ENCODE results near the gene CALHM1. TPM values are rescaled to one million over a fixed set of nuclear protein-coding genes. Genes with fewer than 3 reads are reported as not detected.

The CALHM1 gene, protein sequence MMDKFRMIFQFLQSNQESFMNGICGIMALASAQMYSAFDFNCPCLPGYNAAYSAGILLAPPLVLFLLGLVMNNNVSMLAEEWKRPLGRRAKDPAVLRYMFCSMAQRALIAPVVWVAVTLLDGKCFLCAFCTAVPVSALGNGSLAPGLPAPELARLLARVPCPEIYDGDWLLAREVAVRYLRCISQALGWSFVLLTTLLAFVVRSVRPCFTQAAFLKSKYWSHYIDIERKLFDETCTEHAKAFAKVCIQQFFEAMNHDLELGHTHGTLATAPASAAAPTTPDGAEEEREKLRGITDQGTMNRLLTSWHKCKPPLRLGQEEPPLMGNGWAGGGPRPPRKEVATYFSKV
- 0.93 TPM in 1 of 2 replicates, not detected in the other for total RNA-seq (2014; rRNA removed; shearing (Covaris generic))
- polyA plus RNA-seq (2016; fragmentation: Nextera tagmentation; extraction: Ambion mirVana) = 0.11 and 0.16 TPM in 2 replicates
- long read RNA-seq = 0 reads

DNA sequence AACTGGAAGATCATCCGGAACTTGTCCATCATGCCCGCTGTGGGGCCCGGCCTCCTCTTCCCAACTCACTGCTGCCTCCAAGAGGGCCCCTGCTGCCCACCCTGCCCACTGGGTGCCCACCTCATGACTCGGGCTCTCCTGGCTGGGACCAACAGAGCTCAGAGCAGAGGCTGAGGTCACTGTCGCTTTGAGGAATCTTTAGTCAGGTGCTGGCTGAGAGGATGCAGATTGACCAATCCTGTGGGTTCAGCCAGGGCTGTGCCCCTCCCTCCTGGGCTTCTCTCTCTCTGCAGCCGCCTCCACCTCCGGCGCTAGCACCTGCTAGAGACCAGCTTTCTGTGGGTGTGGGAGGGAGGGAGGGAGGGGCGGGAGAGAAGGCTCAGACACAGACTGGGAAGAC, at the start of gene CALHM1:
Gene CALHM1, minus strand, starts transcription at position 181 of the 400 bp plus-strand sequence. Its CDS starts 149 bp downstream, at position 32.
- Histone ChIP-seq H3K36me3 (ENCODE audit: insufficient read depth) (no peaks in the 10 kb centered on the region), H3K27ac (ENCODE audit: low read depth) (no peak within 1 kb of the TSS), H3K79me2 (replicated peaks; ENCODE audit: insufficient read depth) (no peaks in the 10 kb centered on the region), H4K20me1 (replicated peaks; ENCODE audit: insufficient read depth) (no peaks in the 10 kb centered on the region), H3K4me2 (no peak within 1 kb of the TSS), H2AFZ (0 out of 2 replicates have a peak within 1 kb of the TSS, but pooled peaks have one; percentile 76), H3K9me2 (ENCODE audit: insufficient read depth) (no peaks in the 10 kb centered on the region), H3F3A (replicated peaks; ENCODE audit: low read depth) (no peaks in the 10 kb centered on the region), H3K4me3 (no peak within 1 kb of the TSS), H3K27me3 (ENCODE audit: insufficient read depth) (no peaks in the 10 kb centered on the region), H3K4me1 (ENCODE audit: insufficient read depth) (no peaks in the 10 kb centered on the region)
- DNase-seq (ENCODE audit: low spot score) (peak; percentile 76), ATAC-seq (peak; percentile 95)
- Mint-ChIP-seq H3K4me1 (peaks cover 6% of the 10 kb centered on the region), H3K27me3 (ENCODE audit: insufficient read depth, low read depth, poor library complexity) (peaks cover 19% of the 10 kb centered on the region), H3K27ac (no peak within 1 kb of the TSS), H3K9me3 (no peaks in the 10 kb centered on the region; the same call in 2 of the 3 replicates), H3K4me3 (no peak within 1 kb of the TSS), H3K36me3 (ENCODE audit: low read depth) (no peaks in the 10 kb centered on the region; the same call in 2 of the 3 replicates)
- TF ChIP-seq ZNF331 (CRISPR knock-in tag; IDR thresholded peaks at IDR 0.05; ENCODE audit: low read depth) (no peak), ZNF114 (CRISPR knock-in tag; IDR thresholded peaks at IDR 0.05) (no peak), POLR2AphosphoS5 (IDR thresholded peaks at IDR 0.05; ENCODE audit: low read depth) (no peak), JUNB (IDR thresholded peaks at IDR 0.05; ENCODE audit: unreplicated experiment) (no peak), NANOG (IDR thresholded peaks at IDR 0.05; ENCODE audit: borderline replicate concordance) (no peak), EZH2phosphoT487 (IDR thresholded peaks at IDR 0.05; ENCODE audit: unreplicated experiment) (no peak), CREB1 (CRISPR knock-in tag; IDR thresholded peaks at IDR 0.05; ENCODE audit: low read depth) (no peak), STAT1 (IDR thresholded peaks at IDR 0.05; ENCODE audit: unreplicated experiment) (no peak), EZH2 (IDR thresholded peaks at IDR 0.05; ENCODE audit: low read depth, unreplicated experiment) (no peak)
- TF ChIP-seq, protein P1, sequence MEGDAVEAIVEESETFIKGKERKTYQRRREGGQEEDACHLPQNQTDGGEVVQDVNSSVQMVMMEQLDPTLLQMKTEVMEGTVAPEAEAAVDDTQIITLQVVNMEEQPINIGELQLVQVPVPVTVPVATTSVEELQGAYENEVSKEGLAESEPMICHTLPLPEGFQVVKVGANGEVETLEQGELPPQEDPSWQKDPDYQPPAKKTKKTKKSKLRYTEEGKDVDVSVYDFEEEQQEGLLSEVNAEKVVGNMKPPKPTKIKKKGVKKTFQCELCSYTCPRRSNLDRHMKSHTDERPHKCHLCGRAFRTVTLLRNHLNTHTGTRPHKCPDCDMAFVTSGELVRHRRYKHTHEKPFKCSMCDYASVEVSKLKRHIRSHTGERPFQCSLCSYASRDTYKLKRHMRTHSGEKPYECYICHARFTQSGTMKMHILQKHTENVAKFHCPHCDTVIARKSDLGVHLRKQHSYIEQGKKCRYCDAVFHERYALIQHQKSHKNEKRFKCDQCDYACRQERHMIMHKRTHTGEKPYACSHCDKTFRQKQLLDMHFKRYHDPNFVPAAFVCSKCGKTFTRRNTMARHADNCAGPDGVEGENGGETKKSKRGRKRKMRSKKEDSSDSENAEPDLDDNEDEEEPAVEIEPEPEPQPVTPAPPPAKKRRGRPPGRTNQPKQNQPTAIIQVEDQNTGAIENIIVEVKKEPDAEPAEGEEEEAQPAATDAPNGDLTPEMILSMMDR (conservative IDR thresholded peaks at IDR 0.05; ENCODE audit: low read depth in 2 of 2) = no peak
- TF ChIP-seq, protein P2, sequence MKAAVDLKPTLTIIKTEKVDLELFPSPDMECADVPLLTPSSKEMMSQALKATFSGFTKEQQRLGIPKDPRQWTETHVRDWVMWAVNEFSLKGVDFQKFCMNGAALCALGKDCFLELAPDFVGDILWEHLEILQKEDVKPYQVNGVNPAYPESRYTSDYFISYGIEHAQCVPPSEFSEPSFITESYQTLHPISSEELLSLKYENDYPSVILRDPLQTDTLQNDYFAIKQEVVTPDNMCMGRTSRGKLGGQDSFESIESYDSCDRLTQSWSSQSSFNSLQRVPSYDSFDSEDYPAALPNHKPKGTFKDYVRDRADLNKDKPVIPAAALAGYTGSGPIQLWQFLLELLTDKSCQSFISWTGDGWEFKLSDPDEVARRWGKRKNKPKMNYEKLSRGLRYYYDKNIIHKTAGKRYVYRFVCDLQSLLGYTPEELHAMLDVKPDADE (IDR thresholded peaks at IDR 0.05) = no peak
- TF ChIP-seq, protein P3, sequence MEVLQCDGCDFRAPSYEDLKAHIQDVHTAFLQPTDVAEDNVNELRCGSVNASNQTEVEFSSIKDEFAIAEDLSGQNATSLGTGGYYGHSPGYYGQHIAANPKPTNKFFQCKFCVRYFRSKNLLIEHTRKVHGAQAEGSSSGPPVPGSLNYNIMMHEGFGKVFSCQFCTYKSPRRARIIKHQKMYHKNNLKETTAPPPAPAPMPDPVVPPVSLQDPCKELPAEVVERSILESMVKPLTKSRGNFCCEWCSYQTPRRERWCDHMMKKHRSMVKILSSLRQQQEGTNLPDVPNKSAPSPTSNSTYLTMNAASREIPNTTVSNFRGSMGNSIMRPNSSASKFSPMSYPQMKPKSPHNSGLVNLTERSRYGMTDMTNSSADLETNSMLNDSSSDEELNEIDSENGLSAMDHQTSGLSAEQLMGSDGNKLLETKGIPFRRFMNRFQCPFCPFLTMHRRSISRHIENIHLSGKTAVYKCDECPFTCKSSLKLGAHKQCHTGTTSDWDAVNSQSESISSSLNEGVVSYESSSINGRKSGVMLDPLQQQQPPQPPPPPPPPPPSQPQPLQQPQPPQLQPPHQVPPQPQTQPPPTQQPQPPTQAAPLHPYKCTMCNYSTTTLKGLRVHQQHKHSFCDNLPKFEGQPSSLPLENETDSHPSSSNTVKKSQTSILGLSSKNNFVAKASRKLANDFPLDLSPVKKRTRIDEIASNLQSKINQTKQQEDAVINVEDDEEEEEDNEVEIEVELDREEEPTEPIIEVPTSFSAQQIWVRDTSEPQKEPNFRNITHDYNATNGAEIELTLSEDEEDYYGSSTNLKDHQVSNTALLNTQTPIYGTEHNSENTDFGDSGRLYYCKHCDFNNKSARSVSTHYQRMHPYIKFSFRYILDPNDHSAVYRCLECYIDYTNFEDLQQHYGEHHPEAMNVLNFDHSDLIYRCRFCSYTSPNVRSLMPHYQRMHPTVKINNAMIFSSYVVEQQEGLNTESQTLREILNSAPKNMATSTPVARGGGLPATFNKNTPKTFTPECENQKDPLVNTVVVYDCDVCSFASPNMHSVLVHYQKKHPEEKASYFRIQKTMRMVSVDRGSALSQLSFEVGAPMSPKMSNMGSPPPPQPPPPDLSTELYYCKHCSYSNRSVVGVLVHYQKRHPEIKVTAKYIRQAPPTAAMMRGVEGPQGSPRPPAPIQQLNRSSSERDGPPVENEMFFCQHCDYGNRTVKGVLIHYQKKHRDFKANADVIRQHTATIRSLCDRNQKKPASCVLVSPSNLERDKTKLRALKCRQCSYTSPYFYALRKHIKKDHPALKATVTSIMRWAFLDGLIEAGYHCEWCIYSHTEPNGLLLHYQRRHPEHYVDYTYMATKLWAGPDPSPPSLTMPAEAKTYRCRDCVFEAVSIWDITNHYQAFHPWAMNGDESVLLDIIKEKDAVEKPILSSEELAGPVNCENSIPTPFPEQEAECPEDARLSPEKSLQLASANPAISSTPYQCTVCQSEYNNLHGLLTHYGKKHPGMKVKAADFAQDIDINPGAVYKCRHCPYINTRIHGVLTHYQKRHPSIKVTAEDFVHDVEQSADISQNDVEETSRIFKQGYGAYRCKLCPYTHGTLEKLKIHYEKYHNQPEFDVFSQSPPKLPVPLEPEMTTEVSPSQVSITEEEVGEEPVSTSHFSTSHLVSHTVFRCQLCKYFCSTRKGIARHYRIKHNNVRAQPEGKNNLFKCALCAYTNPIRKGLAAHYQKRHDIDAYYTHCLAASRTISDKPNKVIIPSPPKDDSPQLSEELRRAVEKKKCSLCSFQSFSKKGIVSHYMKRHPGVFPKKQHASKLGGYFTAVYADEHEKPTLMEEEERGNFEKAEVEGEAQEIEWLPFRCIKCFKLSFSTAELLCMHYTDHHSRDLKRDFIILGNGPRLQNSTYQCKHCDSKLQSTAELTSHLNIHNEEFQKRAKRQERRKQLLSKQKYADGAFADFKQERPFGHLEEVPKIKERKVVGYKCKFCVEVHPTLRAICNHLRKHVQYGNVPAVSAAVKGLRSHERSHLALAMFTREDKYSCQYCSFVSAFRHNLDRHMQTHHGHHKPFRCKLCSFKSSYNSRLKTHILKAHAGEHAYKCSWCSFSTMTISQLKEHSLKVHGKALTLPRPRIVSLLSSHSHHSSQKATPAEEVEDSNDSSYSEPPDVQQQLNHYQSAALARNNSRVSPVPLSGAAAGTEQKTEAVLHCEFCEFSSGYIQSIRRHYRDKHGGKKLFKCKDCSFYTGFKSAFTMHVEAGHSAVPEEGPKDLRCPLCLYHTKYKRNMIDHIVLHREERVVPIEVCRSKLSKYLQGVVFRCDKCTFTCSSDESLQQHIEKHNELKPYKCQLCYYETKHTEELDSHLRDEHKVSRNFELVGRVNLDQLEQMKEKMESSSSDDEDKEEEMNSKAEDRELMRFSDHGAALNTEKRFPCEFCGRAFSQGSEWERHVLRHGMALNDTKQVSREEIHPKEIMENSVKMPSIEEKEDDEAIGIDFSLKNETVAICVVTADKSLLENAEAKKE (CRISPR knock-in tag; IDR thresholded peaks at IDR 0.05) = no peak
- TF ChIP-seq, protein P4, sequence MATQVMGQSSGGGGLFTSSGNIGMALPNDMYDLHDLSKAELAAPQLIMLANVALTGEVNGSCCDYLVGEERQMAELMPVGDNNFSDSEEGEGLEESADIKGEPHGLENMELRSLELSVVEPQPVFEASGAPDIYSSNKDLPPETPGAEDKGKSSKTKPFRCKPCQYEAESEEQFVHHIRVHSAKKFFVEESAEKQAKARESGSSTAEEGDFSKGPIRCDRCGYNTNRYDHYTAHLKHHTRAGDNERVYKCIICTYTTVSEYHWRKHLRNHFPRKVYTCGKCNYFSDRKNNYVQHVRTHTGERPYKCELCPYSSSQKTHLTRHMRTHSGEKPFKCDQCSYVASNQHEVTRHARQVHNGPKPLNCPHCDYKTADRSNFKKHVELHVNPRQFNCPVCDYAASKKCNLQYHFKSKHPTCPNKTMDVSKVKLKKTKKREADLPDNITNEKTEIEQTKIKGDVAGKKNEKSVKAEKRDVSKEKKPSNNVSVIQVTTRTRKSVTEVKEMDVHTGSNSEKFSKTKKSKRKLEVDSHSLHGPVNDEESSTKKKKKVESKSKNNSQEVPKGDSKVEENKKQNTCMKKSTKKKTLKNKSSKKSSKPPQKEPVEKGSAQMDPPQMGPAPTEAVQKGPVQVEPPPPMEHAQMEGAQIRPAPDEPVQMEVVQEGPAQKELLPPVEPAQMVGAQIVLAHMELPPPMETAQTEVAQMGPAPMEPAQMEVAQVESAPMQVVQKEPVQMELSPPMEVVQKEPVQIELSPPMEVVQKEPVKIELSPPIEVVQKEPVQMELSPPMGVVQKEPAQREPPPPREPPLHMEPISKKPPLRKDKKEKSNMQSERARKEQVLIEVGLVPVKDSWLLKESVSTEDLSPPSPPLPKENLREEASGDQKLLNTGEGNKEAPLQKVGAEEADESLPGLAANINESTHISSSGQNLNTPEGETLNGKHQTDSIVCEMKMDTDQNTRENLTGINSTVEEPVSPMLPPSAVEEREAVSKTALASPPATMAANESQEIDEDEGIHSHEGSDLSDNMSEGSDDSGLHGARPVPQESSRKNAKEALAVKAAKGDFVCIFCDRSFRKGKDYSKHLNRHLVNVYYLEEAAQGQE (IDR thresholded peaks at IDR 0.05; ENCODE audit: unreplicated experiment) = no peak
